Hepatocyte (in vitro differentiated cells): ENCODE measurements around the gene TRAPPC6A. TPM values are rescaled to one million over a fixed set of nuclear protein-coding genes. Genes with fewer than 3 reads are reported as not detected.
A peak's percentile ranks its signal among the peaks of the same experiment; 100 is the strongest.

Experiments
- DNase-seq: peaks from one replicate; pipeline ENCODE4 v3.0.0-alpha.2; 2016; ENCODE audit warnings: low spot score
- H2AFZ ChIP-seq: fragments of 200-600 bp; sonication (generic); 2 replicates; pipeline ENCODE4 v1.6.0; 2016; ENCODE audit warnings: antibody characterized with exemption, mild to moderate bottlenecking
- H3K27ac ChIP-seq: fragments of 200-600 bp; sonication (generic); 2 replicates; pipeline ENCODE4 v1.5.1; 2016; ENCODE audit warnings: mild to moderate bottlenecking
- H3K27me3 ChIP-seq: fragments of 200-600 bp; sonication (generic); 2 replicates; pipeline ENCODE4 v1.6.1; 2016
- H3K36me3 ChIP-seq: fragments of 200-600 bp; sonication (generic); replicated peaks from 2 replicates; pipeline ENCODE4 v1.5.1; 2016; ENCODE audit warnings: low read depth; ENCODE audit not compliant: insufficient read depth
- H3K4me1 ChIP-seq: fragments of 200-600 bp; sonication (generic); 2 replicates; pipeline ENCODE4 v1.5.1; 2016; ENCODE audit warnings: mild to moderate bottlenecking, moderate library complexity; ENCODE audit not compliant: insufficient read depth
- H3K4me2 ChIP-seq: fragments of 200-600 bp; sonication (generic); 2 replicates; pipeline ENCODE4 v1.6.0; 2016
- H3K4me3 ChIP-seq: fragments of 200-600 bp; sonication (generic); 2 replicates; pipeline ENCODE4 v1.5.1; 2016; ENCODE audit warnings: mild to moderate bottlenecking
- H3K79me2 ChIP-seq: fragments of 200-600 bp; sonication (generic); 2 replicates; pipeline ENCODE4 v1.6.0; 2017; ENCODE audit warnings: mild to moderate bottlenecking
- H3K9me2 ChIP-seq: fragments of 200-600 bp; sonication (generic); replicated peaks from 2 replicates; pipeline ENCODE4 v1.6.0; 2017; ENCODE audit warnings: mild to moderate bottlenecking; ENCODE audit not compliant: insufficient read depth
- H3K9me3 ChIP-seq: fragments of 200-600 bp; sonication (generic); 2 replicates; pipeline ENCODE4 v1.5.1; 2016; ENCODE audit warnings: low read depth, mild to moderate bottlenecking
- H4K20me1 ChIP-seq: fragments of 200-600 bp; sonication (generic); 2 replicates; pipeline ENCODE4 v1.6.0; 2016; ENCODE audit warnings: mild to moderate bottlenecking; ENCODE audit not compliant: insufficient read depth, poor library complexity, severe bottlenecking
- CTCF ChIP-seq: fragments of 200-600 bp; sonication (generic); IDR thresholded peaks from 2 replicates; pipeline ENCODE4 v1.5.1; 2016; ENCODE audit warnings: antibody characterized with exemption, mild to moderate bottlenecking; ENCODE audit not compliant: poor library complexity
- EZH2 ChIP-seq: fragments of 200-600 bp; sonication (generic); IDR thresholded peaks from 2 replicates; pipeline ENCODE4 v1.6.1; 2016; ENCODE audit warnings: antibody characterized with exemption, mild to moderate bottlenecking, borderline replicate concordance
- EZH2phosphoT487 ChIP-seq: fragments of 200-600 bp; sonication (generic); IDR thresholded peaks from one replicate; pipeline ENCODE4 v1.6.1; 2018; ENCODE audit warnings: antibody characterized with exemption, mild to moderate bottlenecking, low read depth, moderate library complexity; ENCODE audit not compliant: unreplicated experiment, severe bottlenecking
- WGBS: methylation state at CpG from one replicate; pipeline ENCODE4 v1.1.6; 2016; ENCODE audit warnings: low lambda C conversion rate; ENCODE audit errors: missing lambda C conversion rate; 5-methylcytosine and 5-hydroxymethylcytosine counted together
- polyA plus RNA-seq: library from polyadenylated mRNA; unstranded; fragments of >200 nt; fragmentation: Nextera tagmentation; extraction: Ambion mirVana; gene quantifications from 2 replicates; pipeline ENCODE4 v1.2.1, GENCODE V29; 2016
- total RNA-seq: library from RNA; depleted of rRNA; stranded (reverse); fragments of >200 nt; gene quantifications from 2 replicates; pipeline ENCODE4 v1.2.3, GENCODE V29; 2014

TRAPPC6A gene
- total and polyA plus RNA-seq, 2 experiments from 2014 or later: 25.7 to 60.1 TPM

DNA sequence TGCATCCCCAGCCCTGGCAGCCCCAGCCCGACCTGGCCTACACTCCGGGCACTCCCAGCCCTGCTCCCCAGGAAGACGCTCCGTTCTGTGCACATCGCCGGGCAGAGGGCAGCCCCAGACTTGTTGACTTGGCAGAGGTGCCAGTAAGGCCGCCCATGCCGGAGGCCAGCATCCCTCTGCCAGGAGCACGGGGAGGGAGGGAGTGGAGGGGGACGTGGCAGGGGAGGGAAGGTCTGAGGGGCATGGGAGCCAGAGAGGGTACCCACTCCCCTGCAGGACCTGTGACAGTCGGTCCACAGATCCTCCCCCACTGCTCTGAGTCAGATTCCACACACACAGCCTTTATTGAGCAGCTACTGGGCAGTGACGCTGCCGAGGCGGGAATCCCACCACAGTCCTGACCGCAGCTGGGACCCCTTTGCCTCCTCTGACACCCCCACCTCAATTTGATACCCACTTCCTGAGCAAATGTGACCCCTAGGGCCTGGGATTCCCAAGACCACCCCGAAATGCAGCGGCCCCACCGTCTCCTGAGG is 15.4 kb downstream of the TRAPPC6A start:
- Histone ChIP-seq H3K9me2 (no peaks in the 10 kb centered on the region), H3K4me3 (no peak overlapping the region), H3K27me3 (no peaks in the 10 kb centered on the region), H3K27ac (no peak overlapping the region), H2AFZ (no peak overlapping the region), H3K9me3 (no peaks in the 10 kb centered on the region), H3K4me1 (peaks cover 9% of the 10 kb centered on the region), H3K79me2 (no peaks in the 10 kb centered on the region), H3K36me3 (no peaks in the 10 kb centered on the region), H4K20me1 (no peaks in the 10 kb centered on the region), H3K4me2 (no peak overlapping the region)
- TF ChIP-seq EZH2phosphoT487 (no peak), EZH2 (no peak), CTCF (no peak)
- DNase-seq: no peak
- 93% methylated on average over 12 of the region's 18 CpGs for WGBS

GRCh38 chr19:45161738-45162607 is 16.1 kb downstream of the TRAPPC6A start:
- peaks cover 9% of the 10 kb centered on the region for H3K4me1 ChIP-seq
- no peak overlapping the region for H3K4me3 ChIP-seq
- no peak overlapping the region for H3K4me2 ChIP-seq
- no peak overlapping the region for H3K27ac ChIP-seq
- 76% methylated on average over 16 of the region's 32 CpGs for WGBS
- peak; percentile 61 for DNase-seq
- no peak overlapping the region for H2AFZ ChIP-seq
- no peaks in the 10 kb centered on the region for H3K9me3 ChIP-seq
- H4K20me1 ChIP-seq: no peaks in the 10 kb centered on the region
- H3K27me3 ChIP-seq: no peaks in the 10 kb centered on the region
- H3K36me3 ChIP-seq: no peaks in the 10 kb centered on the region
- H3K79me2 ChIP-seq: no peaks in the 10 kb centered on the region
- peak; percentile 49 for TF ChIP-seq CTCF
- TF ChIP-seq EZH2: no peak
- H3K9me2 ChIP-seq: no peaks in the 10 kb centered on the region

DNA sequence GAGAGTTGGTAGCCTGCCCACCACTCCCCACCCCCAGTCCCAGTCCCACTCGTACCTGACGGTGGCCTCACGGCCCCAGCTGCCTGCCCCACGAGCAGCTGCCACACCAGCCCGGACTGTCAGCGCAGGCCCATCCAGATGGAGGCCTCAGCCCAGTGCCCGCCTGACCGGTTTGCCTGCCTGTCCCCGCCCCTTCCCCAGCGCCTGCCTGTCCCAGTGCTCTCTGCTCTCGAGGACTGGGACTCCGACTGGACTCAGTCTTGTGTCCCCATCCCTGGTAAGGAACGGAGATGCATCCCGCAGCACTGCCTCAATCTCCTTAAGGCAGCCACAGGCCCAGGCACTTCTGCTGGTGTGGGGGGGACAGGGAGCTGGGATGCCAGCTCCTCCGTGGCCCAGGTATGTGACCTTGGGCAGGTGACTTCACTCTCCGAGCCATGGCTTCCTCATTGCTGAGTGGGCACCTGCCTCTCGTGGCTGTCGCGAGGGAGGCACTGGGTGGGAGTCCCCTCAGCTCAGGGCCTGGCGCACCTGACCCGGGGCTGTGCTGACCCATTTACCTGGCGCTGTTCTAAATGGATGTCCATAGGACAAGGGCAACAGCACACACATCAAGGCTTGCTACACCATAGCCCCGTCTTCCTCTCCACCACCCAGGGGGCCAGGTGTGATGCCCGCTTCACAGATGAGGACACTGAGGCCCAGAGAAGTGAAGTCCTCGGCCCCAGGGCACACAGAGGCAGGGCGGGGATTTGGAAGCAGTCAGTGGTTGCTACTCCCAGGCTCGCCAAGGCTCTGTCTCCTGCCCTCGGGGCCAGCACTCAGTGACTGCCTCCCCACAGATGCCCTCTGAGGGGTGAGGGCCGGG is 16.9 kb downstream of the TRAPPC6A start, which contains the start of gene NKPD1:
Gene NKPD1 (minus strand): TSS at position 113 of the 868 bp plus-strand sequence. CDS start 832 bp downstream, outside the sequence.
- no peaks in the 10 kb centered on the region for H3K9me3 ChIP-seq
- no peak within 1 kb of the TSS for H2AFZ ChIP-seq
- H3K36me3 ChIP-seq: no peaks in the 10 kb centered on the region
- no peaks in the 10 kb centered on the region for H3K9me2 ChIP-seq
- peaks cover 9% of the 10 kb centered on the region for H3K4me1 ChIP-seq
- no peaks in the 10 kb centered on the region for H3K79me2 ChIP-seq
- no peaks in the 10 kb centered on the region for H3K27me3 ChIP-seq
- no peaks in the 10 kb centered on the region for H4K20me1 ChIP-seq
- H3K4me3 ChIP-seq: no peak within 1 kb of the TSS
- no peak for TF ChIP-seq EZH2phosphoT487
- TF ChIP-seq CTCF: no peak
- no peak for TF ChIP-seq EZH2
- 51% methylated on average over 28 of the region's 29 CpGs for WGBS
- no peak within 1 kb of the TSS for H3K27ac ChIP-seq
- H3K4me2 ChIP-seq: no peak within 1 kb of the TSS
- DNase-seq: peak; percentile 76
